Measurements from ENCODE around the gene TBX20. TPM values are rescaled to one million over a fixed set of nuclear protein-coding genes. Genes with fewer than 3 reads are reported as not detected.

The TBX20 gene
- total and polyA plus RNA-seq, 2 of the 8 experiments (the other 6 are each of a cell fraction or from before 2014, with no cell fraction given), result 0.08 to 0.26 TPM

DNA sequence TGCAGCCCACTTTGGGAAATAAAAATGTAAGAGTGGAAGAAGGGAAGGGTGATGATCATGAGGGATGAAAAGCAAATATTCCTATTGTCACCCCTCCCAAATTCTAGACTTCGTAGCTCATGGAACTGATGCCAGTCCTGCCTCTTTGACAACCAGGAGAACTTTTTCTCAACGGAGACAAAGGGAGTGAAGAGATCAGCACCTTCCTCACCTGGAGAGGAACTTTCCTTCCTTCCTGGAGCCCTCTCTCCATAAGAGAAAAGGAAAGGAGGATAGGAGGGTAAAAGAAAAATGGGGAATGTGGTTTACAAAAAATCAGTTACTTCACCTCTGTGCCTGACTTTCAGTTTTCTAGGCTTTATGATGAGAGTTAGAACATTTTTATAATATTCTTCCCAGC lies 3.4 kb downstream of the TBX20 start:
- H3K4me1 ChIP-seq (replicated peaks in 1 of 4; ENCODE audit: control insufficient read depth in 3 of 4, insufficient read depth in 4 of 4, low read length in 3 of 4), result peaks cover 2 to 14% (median 8%) of the 10 kb centered on the region in 4 experiments
- no peak for FAIRE-seq
- peaks cover 4 to 9% of the 10 kb centered on the region in 2 experiments for H4K20me1 ChIP-seq (replicated peaks in 1 of 2; ENCODE audit: control insufficient read depth in 1 of 2, insufficient read depth in 2 of 2, low read length in 2 of 2)
- no peak overlapping the region for H4K5ac ChIP-seq (ENCODE audit: insufficient read length, low read depth, low read length)
- no peaks in the 10 kb centered on the region for H3K36me3 ChIP-seq (ENCODE audit: control insufficient read depth in 2 of 4, insufficient read depth in 4 of 4, low read length in 3 of 4)
- no peak overlapping the region for H3K4me3 ChIP-seq (ENCODE audit: extremely low read depth in 1 of 4, insufficient read depth in 2 of 4, low read depth in 3 of 4, low read length in 4 of 4)
- no peak overlapping the region for H2AK5ac ChIP-seq (ENCODE audit: low read depth, low read length)
- H2BK120ac ChIP-seq (replicated peaks; ENCODE audit: low read depth, low read length), result no peak overlapping the region
- H3K9ac ChIP-seq (replicated peaks in 1 of 4; ENCODE audit: extremely low read depth in 1 of 4, low read depth in 3 of 4, low read length in 3 of 4), result no peak overlapping the region
- peaks cover 53 to 82% (median 72%) of the 10 kb centered on the region in 4 experiments for H3K27me3 ChIP-seq (replicated peaks in 1 of 4; ENCODE audit: control insufficient read depth in 3 of 4, extremely low read depth in 1 of 4, insufficient read depth in 3 of 4, low read length in 3 of 4)
- H3K9me3 ChIP-seq (ENCODE audit: insufficient read depth in 2 of 2, low read depth in 1 of 2, low read length in 1 of 2), result no peaks in the 10 kb centered on the region
- ChIA-PET POLR2A (ENCODE audit: partially characterized antibody) (interaction anchor here (4.9 kb wide), 1 partner anchor 11 kb away, joined by 35 read pairs; no protein-coding TSS in a partner anchor), CTCF (ENCODE audit: partially characterized antibody) (interaction anchor here (0.8 to 2.5 kb wide), 6 partner anchors 12 to 288 kb away, joined by 3 to 9 read pairs (median 4); no protein-coding TSS in a partner anchor)
- no peak overlapping the region for H4K91ac ChIP-seq (replicated peaks; ENCODE audit: insufficient read length, low read length)
- no peak overlapping the region for H2AFZ ChIP-seq (ENCODE audit: low read length)
- TF ChIP-seq NRF1 (IDR thresholded peaks at IDR 0.05; ENCODE audit: low read depth, low read length) (no peak), EZH2 (IDR thresholded peaks at IDR 0.05; ENCODE audit: low read depth, low read length, severe bottlenecking) (peak; percentile 20)
- H3K4ac ChIP-seq (replicated peaks; ENCODE audit: insufficient read length, low read depth, low read length), result no peak overlapping the region
- peaks cover 14% of the 10 kb centered on the region; the same call in 1 of the 2 replicates for H3K23me2 ChIP-seq (ENCODE audit: low read depth, low read length)
- WGBS, 2 experiments (ENCODE audit: extremely low coverage in 1 of 2, insufficient coverage in 1 of 2, insufficient read length in 1 of 2, insufficient replicate concordance in 2 of 2, low coverage in 1 of 2, low lambda C conversion rate in 2 of 2, missing lambda C conversion rate in 1 of 2), result 10% methylated on average over 2 of the region's 2 CpGs; no CpG with 5 or more reads in 1 of the 2 experiments
- no peak overlapping the region for H2BK5ac ChIP-seq (ENCODE audit: low read depth, low read length)
- H3K79me2 ChIP-seq (ENCODE audit: control insufficient read depth in 1 of 2, insufficient read depth in 2 of 2, low read length in 2 of 2), result no peaks in the 10 kb centered on the region
- H2BK20ac ChIP-seq (ENCODE audit: low read length), result no peak overlapping the region
- no peak overlapping the region for H3K14ac ChIP-seq (ENCODE audit: insufficient read length)
- no peak overlapping the region for H3K23ac ChIP-seq (ENCODE audit: insufficient read length)
- H3K27ac ChIP-seq (ENCODE audit: low read depth, low read length), result no peak overlapping the region
- no peaks in the 10 kb centered on the region for H3K79me1 ChIP-seq (ENCODE audit: low read depth, low read length)
- H3K4me2 ChIP-seq (ENCODE audit: insufficient read depth in 1 of 2, low read depth in 2 of 2, low read length in 2 of 2), result peak overlapping the region in 1 of 2 experiments; percentile 96; a peak in 1 of 4 replicates
- no peak overlapping the region for H3K56ac ChIP-seq (replicated peaks; ENCODE audit: insufficient read length, low read depth, low read length)
- H3K18ac ChIP-seq (ENCODE audit: extremely low read depth, low read length), result no peak overlapping the region
- no peak overlapping the region for H2BK15ac ChIP-seq (ENCODE audit: low read length)
- H4K8ac ChIP-seq (ENCODE audit: extremely low read depth, insufficient read depth, low read length), result no peak overlapping the region
- no peak for DNase-seq (ENCODE audit: low read depth in 1 of 2, low spot score in 2 of 2)
- no peak overlapping the region for H2BK12ac ChIP-seq (ENCODE audit: low read depth, low read length)

Data from H1 (cell line).